ENCODE measurements around the gene NPPA. TPM values are rescaled to one million over a fixed set of nuclear protein-coding genes. Genes with fewer than 3 reads are reported as not detected.

Gene NPPA
- total and polyA plus RNA-seq, 9 of the 15 experiments (the other 6 are each of a cell fraction or from before 2014, with no cell fraction given) = not detected

DNA sequence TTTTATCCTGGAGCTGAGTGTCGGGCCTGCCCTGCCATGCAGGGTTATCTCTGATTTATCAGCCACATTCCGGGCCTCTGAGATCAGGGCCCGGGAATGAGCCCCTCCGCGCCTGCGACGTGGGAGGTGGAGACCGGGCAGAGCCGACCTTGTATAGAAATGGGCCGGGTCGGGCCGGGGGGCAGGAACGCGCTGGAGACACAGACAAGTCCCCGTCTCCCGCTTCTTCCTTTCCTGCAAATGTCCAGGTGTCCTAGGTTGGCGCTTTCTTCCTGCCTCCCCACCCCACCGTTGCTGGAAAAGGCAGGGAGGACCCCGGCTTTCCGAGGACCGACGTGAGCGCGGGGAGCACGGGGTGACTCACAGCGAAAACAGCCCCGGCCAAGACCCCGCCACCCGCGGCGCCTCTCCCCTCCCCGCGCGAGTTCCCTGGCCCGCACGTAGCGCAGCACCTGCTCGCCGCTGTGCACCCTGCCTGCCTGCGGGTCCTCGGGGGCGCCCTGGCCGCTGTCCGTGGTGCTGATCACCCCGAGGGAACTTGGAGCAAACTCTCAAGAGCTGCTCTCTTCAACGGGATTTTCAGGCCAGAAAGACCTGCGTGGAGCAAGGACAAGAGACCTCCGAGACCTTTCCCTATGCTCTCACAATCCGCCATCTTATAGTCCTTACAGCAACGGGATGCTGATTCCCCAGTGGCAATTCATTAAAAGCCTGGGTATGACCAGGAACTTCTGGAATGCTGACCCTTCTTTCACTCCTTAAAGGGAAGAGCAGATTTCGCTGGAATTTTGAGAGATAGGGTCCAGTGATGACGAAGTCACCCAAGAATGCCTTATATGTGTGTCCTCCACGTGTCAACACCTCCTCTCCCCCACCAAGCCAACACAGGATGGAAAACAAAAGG is 11.6 kb upstream of the NPPA start (continued):
- TF ChIP-seq MLLT1 (IDR thresholded peaks at IDR 0.05) (no peak), TFE3 (CRISPR knock-in tag; IDR thresholded peaks at IDR 0.05) (no peak), NR2F6 (CRISPR knock-in tag; IDR thresholded peaks at IDR 0.05) (no peak), SMARCA5 (IDR thresholded peaks at IDR 0.05) (no peak), SMARCA4 (IDR thresholded peaks at IDR 0.05) (no peak), MED1 (CRISPR knock-in tag; IDR thresholded peaks at IDR 0.05; ENCODE audit: borderline replicate concordance) (no peak), ZSCAN32 (CRISPR knock-in tag; IDR thresholded peaks at IDR 0.05) (no peak), ZNF217 (CRISPR knock-in tag; IDR thresholded peaks at IDR 0.05) (no peak), CREB3 (tag; conservative IDR thresholded peaks at IDR 0.05; ENCODE audit: low read depth) (peak; percentile 60; the same call in 1 of the 2 replicates), PCBP1 (IDR thresholded peaks at IDR 0.05; ENCODE audit: low read depth, low read length, poor library complexity, severe bottlenecking) (no peak), SRSF7 (optimal IDR thresholded peaks at IDR 0.05; ENCODE audit: low read depth, low read length) (no peak), EWSR1 (IDR thresholded peaks at IDR 0.05; ENCODE audit: borderline replicate concordance, low read depth, partially characterized antibody) (no peak), CHAMP1 (IDR thresholded peaks at IDR 0.05) (no peak), SRSF3 (IDR thresholded peaks at IDR 0.05; ENCODE audit: insufficient read depth, low read length) (no peak), JUNB (CRISPR knock-in tag; conservative IDR thresholded peaks at IDR 0.05) (no peak), ZNF511 (CRISPR knock-in tag; IDR thresholded peaks at IDR 0.05) (peak; percentile 99), FOXJ3 (CRISPR knock-in tag; IDR thresholded peaks at IDR 0.05) (0 out of 2 replicates have a peak, but pooled peaks have one; percentile 50), MYBL2 (IDR thresholded peaks at IDR 0.05; ENCODE audit: low read depth) (no peak), MYBL2 (CRISPR knock-in tag; IDR thresholded peaks at IDR 0.05; ENCODE audit: borderline replicate concordance) (no peak), MIER1 (IDR thresholded peaks at IDR 0.05; ENCODE audit: low read depth) (peak; percentile 98)

All from K562 (cell line).